Measurements from ENCODE around the gene RHOF.

- TF ChIP-seq EZH2phosphoT487 (IDR thresholded peaks at IDR 0.05; ENCODE audit: borderline replicate concordance, low read length), result no peak
- TF ChIP-seq CTCF (conservative IDR thresholded peaks at IDR 0.05; ENCODE audit: low read depth, low read length), result no peak
- no peak for TF ChIP-seq EZH2 (IDR thresholded peaks at IDR 0.05; ENCODE audit: low read length, unreplicated experiment)
These were observed 18.5 kb downstream of the RHOF start for GRCh38 chr12:121774968-121775474.

Data from PC-3 (cell line).